ENCODE results near the gene CDC37L1.
A peak's percentile ranks its signal among the peaks of the same experiment; 100 is the strongest.

The CDC37L1 gene

DNA sequence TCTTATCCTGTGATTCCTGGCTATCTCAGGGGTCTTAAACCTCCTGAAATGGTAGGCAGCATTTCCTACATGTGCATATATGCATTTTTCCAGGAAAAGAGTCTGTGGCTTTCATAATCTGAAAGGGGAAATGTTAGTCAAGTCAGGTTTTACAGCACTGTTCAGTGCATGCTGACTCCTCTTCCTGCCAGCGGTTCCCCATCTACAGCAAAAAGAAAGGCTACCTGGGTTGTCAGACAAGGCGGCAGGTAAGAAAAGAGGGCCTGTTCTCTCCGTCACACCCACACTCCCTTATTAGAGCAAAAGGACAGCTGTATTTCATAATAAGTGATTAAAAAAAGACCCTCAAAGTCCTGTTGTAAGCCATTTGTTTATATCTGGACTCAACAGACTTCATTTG, 8.8 kb upstream of the CDC37L1 start:
- DNase-seq (ENCODE audit: low read depth): no peak
- H3K36me3 ChIP-seq (ENCODE audit: control insufficient read depth, insufficient read depth, low read length, severe bottlenecking): no peaks in the 10 kb centered on the region
- H3K4me1 ChIP-seq (ENCODE audit: control insufficient read depth, insufficient read depth, low read length): peaks cover 21% of the 10 kb centered on the region
- no peak overlapping the region for H3K4me3 ChIP-seq (ENCODE audit: low read length)
- H3K9me3 ChIP-seq (ENCODE audit: control insufficient read depth, low read length): no peaks in the 10 kb centered on the region
- H3K27me3 ChIP-seq (replicated peaks; ENCODE audit: control insufficient read depth, insufficient read depth, low read length): no peaks in the 10 kb centered on the region
- no peak overlapping the region for H3K9ac ChIP-seq (ENCODE audit: low read length)

DNA sequence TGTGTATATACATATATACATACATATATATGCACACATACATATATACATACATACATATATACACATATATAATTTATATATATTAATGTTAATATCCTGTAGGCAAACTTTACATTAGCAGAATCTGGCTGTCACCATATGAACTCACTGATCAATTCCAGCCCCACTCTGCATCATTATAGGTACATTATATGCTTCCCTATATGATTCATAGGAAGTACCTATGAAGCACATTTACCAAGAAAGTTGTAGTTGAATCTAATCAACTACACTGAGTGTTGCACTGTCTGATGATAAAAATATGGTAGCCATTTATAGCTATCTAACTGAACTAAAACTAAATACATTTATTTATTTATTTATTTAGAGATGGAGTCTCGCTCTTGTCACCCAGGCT, 7.6 kb upstream of the CDC37L1 start:
- DNase-seq (ENCODE audit: low read depth): no peak
- no peak overlapping the region for H3K4me3 ChIP-seq (ENCODE audit: low read length)
- H3K4me1 ChIP-seq (ENCODE audit: control insufficient read depth, insufficient read depth, low read length): peaks cover 13% of the 10 kb centered on the region
- H3K27me3 ChIP-seq (replicated peaks; ENCODE audit: control insufficient read depth, insufficient read depth, low read length): no peaks in the 10 kb centered on the region
- H3K9me3 ChIP-seq (ENCODE audit: control insufficient read depth, low read length): no peaks in the 10 kb centered on the region
- H3K36me3 ChIP-seq (ENCODE audit: control insufficient read depth, insufficient read depth, low read length, severe bottlenecking): no peaks in the 10 kb centered on the region
- H3K9ac ChIP-seq (ENCODE audit: low read length): no peak overlapping the region

DNA sequence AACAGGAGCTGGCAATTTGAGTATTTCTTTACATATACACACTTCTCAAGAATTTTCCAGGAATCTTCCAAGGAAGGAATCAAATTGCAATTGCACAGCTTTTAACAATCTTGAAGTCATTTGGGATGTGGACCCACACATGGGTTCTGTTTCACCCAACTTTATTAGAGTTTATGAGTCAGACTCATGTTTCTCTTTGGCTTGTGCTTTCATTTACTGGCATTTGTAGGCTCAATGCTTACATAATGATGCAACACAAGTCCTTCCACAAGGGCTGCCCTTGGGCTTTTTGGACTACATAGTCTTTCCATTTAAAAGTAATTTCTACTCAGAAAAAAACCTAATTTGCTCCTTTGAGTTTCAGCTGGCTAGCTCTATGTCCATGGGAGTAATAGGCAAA, 4.6 kb upstream of the CDC37L1 start:
- no peaks in the 10 kb centered on the region for H3K36me3 ChIP-seq (ENCODE audit: control insufficient read depth, insufficient read depth, low read length, severe bottlenecking)
- H3K4me3 ChIP-seq (ENCODE audit: low read length): peak overlapping the region; percentile 13
- no peaks in the 10 kb centered on the region for H3K9me3 ChIP-seq (ENCODE audit: control insufficient read depth, low read length)
- peaks cover 21% of the 10 kb centered on the region for H3K4me1 ChIP-seq (ENCODE audit: control insufficient read depth, insufficient read depth, low read length)
- H3K27me3 ChIP-seq (replicated peaks; ENCODE audit: control insufficient read depth, insufficient read depth, low read length): no peaks in the 10 kb centered on the region
- DNase-seq (ENCODE audit: low read depth): peak; percentile 95
- peak overlapping the region; percentile 5 for H3K9ac ChIP-seq (ENCODE audit: low read length)

DNA sequence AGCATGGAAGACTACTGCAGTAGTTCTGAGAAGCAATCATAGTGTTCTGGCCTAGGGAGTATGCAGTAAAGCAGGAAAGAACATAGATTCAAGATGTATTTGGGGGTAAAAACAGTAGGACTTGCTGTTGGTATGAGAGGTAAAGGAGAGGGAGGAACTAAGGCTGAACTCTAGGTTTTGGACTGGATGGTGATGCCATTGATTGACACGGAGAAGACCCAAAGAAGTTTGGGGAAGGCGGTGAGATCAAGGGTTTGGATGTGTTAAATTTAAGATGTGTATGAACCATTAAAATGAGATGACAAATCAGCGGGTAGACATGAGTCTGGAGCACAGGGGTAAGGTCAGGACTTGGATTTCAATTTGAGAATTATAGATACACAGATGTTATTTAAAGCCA, 2.0 kb upstream of the CDC37L1 start:
- H3K4me1 ChIP-seq (ENCODE audit: control insufficient read depth, insufficient read depth, low read length): peaks cover 30% of the 10 kb centered on the region
- DNase-seq (ENCODE audit: low read depth): no peak
- H3K4me3 ChIP-seq (ENCODE audit: low read length): no peak overlapping the region

DNA sequence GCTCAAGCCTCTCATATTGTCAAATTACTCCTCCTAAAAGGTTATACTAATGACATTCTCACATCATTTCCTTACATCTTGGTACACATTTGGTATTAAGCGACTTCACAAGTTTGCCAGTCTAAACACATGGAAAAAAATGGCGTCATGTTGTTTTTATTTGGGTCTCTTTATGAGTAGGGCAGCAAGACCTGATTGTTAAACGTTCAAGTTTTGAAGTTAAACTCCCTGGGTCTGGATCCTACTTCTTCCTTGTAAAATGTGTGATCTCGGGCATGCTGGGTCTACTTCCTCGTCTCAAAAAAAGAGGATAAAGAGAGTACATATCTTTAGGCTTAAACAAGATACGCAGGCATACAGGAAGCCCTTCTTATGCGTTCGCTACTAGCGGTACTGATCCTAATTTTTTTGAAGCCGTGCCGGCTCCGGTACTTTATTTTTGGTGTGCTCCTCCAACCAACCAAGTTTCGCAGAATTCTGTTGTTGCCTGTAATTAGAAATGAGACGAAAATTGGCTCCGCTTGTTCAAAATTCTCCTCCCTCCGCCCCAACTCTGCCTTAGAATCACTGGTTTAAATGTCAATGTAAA, 596 bp upstream of the CDC37L1 start:
- peak; percentile 66 for DNase-seq (ENCODE audit: low read depth)
- Histone ChIP-seq H3K36me3 (ENCODE audit: control insufficient read depth, insufficient read depth, low read length, severe bottlenecking) (no peaks in the 10 kb centered on the region), H3K9ac (ENCODE audit: low read length) (peak overlapping the region; percentile 97), H3K4me3 (ENCODE audit: low read length) (peak overlapping the region; percentile 94), H3K9me3 (ENCODE audit: control insufficient read depth, low read length) (no peaks in the 10 kb centered on the region), H3K27me3 (replicated peaks; ENCODE audit: control insufficient read depth, insufficient read depth, low read length) (no peaks in the 10 kb centered on the region), H3K4me1 (ENCODE audit: control insufficient read depth, insufficient read depth, low read length) (peaks cover 37% of the 10 kb centered on the region)

More for the DNA sequence above, 2.0 kb upstream of the CDC37L1 start:
- H3K9me3 ChIP-seq (ENCODE audit: control insufficient read depth, low read length): no peaks in the 10 kb centered on the region
- no peak overlapping the region for H3K9ac ChIP-seq (ENCODE audit: low read length)
- no peaks in the 10 kb centered on the region for H3K36me3 ChIP-seq (ENCODE audit: control insufficient read depth, insufficient read depth, low read length, severe bottlenecking)
- no peaks in the 10 kb centered on the region for H3K27me3 ChIP-seq (replicated peaks; ENCODE audit: control insufficient read depth, insufficient read depth, low read length)

DNA sequence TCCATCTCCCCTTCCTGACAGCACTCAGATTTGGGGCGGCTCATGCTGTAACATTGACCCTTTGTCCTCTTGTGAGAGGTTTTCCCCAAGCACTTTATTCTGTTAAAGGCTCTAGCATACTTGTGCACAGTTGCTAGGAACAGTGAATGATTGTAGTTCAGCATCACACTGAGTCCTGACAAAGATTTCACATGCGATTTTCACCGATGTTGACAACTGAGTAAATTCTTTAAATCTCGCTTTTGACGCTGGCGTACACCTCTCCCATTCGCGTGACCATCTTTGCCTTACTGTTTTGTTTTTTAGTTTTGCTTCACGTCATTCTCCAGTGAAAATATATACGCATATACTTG, 780 bp downstream of the CDC37L1 start:
- peak; percentile 47 for DNase-seq (ENCODE audit: low read depth)
- Histone ChIP-seq H3K27me3 (replicated peaks; ENCODE audit: control insufficient read depth, insufficient read depth, low read length) (no peaks in the 10 kb centered on the region), H3K9ac (ENCODE audit: low read length) (peak overlapping the region; percentile 97), H3K4me3 (ENCODE audit: low read length) (peak overlapping the region; percentile 94), H3K9me3 (ENCODE audit: control insufficient read depth, low read length) (no peaks in the 10 kb centered on the region), H3K36me3 (ENCODE audit: control insufficient read depth, insufficient read depth, low read length, severe bottlenecking) (peaks cover 7% of the 10 kb centered on the region), H3K4me1 (ENCODE audit: control insufficient read depth, insufficient read depth, low read length) (peaks cover 34% of the 10 kb centered on the region)

DNA sequence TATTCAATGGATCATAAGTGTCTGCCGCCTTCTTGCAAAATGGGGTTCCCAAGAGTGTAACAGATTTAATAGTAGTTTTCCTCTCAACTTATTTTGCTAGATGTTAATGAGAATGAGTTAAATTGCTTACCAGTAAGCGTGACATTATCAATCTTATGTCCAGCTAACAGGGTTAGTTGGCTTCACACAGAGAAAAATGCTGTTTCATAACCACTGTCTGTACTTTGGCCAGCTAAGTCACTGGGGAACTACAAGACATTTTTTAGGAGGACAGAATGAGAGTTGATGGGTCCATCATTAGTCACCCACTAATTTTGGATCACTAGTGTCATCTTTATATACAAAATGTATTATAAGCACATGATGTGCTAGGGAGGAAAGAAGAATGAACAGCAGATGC, 1.4 kb downstream of the CDC37L1 start:
- Histone ChIP-seq H3K9me3 (ENCODE audit: control insufficient read depth, low read length) (no peaks in the 10 kb centered on the region), H3K9ac (ENCODE audit: low read length) (peak overlapping the region; percentile 97), H3K27me3 (replicated peaks; ENCODE audit: control insufficient read depth, insufficient read depth, low read length) (no peaks in the 10 kb centered on the region), H3K4me1 (ENCODE audit: control insufficient read depth, insufficient read depth, low read length) (peaks cover 31% of the 10 kb centered on the region), H3K4me3 (ENCODE audit: low read length) (peak overlapping the region; percentile 94), H3K36me3 (ENCODE audit: control insufficient read depth, insufficient read depth, low read length, severe bottlenecking) (peaks cover 13% of the 10 kb centered on the region)
- DNase-seq (ENCODE audit: low read depth): peak; percentile 65

DNA sequence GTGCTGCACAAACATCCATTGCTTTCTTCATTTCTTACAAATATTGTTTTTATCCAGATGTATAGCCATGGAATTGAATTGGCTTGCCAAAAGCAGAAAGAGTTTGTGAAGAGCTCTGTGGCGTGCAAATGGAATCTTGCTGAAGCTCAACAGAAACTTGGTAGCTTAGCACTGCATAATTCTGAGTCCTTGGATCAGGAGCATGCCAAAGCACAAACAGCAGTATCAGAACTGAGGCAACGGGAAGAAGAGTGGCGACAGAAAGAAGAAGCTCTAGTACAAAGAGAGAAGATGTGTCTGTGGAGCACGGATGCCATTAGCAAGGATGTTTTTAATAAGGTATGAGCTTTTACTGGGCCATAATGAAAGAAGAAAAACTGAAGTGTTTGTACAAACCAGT, 5.5 kb downstream of the CDC37L1 start:
- no peak for DNase-seq (ENCODE audit: low read depth)
- peaks cover 22% of the 10 kb centered on the region for H3K36me3 ChIP-seq (ENCODE audit: control insufficient read depth, insufficient read depth, low read length, severe bottlenecking)
- H3K4me3 ChIP-seq (ENCODE audit: low read length): no peak overlapping the region
- H3K27me3 ChIP-seq (replicated peaks; ENCODE audit: control insufficient read depth, insufficient read depth, low read length): no peaks in the 10 kb centered on the region
- no peaks in the 10 kb centered on the region for H3K9me3 ChIP-seq (ENCODE audit: control insufficient read depth, low read length)
- no peak overlapping the region for H3K9ac ChIP-seq (ENCODE audit: low read length)
- H3K4me1 ChIP-seq (ENCODE audit: control insufficient read depth, insufficient read depth, low read length): peaks cover 56% of the 10 kb centered on the region

DNA sequence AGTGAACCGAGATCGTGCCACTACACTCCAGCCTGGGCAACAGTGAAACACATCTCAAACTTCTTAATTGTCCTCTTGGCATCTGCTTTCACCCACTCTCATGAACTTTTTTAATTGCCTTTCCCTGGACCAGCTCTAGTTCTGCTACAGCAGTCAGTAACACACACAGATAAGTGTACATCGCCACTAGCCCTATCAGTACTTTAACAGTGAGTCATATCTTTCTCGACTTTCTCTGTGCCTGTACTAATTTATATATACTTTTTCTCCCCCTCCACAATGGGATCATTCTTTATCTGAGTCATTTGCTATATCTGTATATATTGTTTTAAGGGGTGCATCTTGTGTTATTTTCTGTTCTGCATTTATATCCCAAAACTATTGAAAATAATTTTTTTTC, 6.7 kb downstream of the CDC37L1 start:
- H3K9ac ChIP-seq (ENCODE audit: low read length): no peak overlapping the region
- DNase-seq (ENCODE audit: low read depth): no peak
- no peak overlapping the region for H3K4me3 ChIP-seq (ENCODE audit: low read length)
- peaks cover 62% of the 10 kb centered on the region for H3K4me1 ChIP-seq (ENCODE audit: control insufficient read depth, insufficient read depth, low read length)
- peaks cover 30% of the 10 kb centered on the region for H3K36me3 ChIP-seq (ENCODE audit: control insufficient read depth, insufficient read depth, low read length, severe bottlenecking)
- no peaks in the 10 kb centered on the region for H3K9me3 ChIP-seq (ENCODE audit: control insufficient read depth, low read length)
- H3K27me3 ChIP-seq (replicated peaks; ENCODE audit: control insufficient read depth, insufficient read depth, low read length): no peaks in the 10 kb centered on the region

DNA sequence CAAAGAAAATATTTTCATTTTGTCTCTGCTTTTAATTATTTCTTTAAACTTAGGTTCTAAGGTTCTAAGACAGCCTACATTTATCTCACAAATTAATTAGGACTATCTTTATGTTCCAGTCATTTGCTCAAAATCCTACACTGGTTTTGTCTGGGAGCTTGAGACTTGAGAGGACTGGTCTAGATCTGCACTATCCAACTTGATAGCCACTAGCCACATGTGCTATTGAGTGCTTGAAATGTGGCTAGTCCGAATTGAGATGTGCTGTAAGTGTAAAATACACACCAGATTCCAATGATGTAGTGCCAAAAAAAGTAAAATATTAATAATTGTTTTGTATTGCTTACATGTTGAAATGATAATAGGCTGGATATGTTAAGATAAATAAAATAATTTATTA, 7.2 kb downstream of the CDC37L1 start:
- Histone ChIP-seq H3K36me3 (ENCODE audit: control insufficient read depth, insufficient read depth, low read length, severe bottlenecking) (peaks cover 33% of the 10 kb centered on the region), H3K4me3 (ENCODE audit: low read length) (peak overlapping the region; percentile 43), H3K4me1 (ENCODE audit: control insufficient read depth, insufficient read depth, low read length) (peaks cover 61% of the 10 kb centered on the region), H3K9me3 (ENCODE audit: control insufficient read depth, low read length) (no peaks in the 10 kb centered on the region), H3K9ac (ENCODE audit: low read length) (peak overlapping the region; percentile 20), H3K27me3 (replicated peaks; ENCODE audit: control insufficient read depth, insufficient read depth, low read length) (no peaks in the 10 kb centered on the region)
- DNase-seq (ENCODE audit: low read depth): no peak

DNA sequence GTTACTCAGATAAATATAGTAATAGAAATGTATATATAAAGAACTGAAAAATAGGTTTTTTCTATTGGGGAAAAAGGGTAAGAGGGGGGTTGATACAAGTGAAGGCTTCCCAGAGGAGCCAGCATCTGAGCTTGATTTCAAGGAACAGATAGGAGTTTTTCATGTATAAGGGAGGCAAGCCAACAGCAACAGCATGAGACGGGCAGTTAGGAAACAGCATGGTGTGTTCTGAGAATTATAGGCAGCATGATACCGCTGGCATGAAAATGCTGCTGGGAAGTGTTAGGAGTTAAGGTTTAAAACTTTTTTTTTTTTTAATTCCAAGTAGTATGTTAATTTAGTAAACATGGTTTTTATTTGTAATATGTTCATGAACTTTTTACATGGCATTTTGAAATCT, 9.7 kb downstream of the CDC37L1 start:
- Histone ChIP-seq H3K4me1 (ENCODE audit: control insufficient read depth, insufficient read depth, low read length) (peaks cover 57% of the 10 kb centered on the region), H3K27me3 (replicated peaks; ENCODE audit: control insufficient read depth, insufficient read depth, low read length) (no peaks in the 10 kb centered on the region), H3K9ac (ENCODE audit: low read length) (peak overlapping the region; percentile 10), H3K9me3 (ENCODE audit: control insufficient read depth, low read length) (no peaks in the 10 kb centered on the region), H3K36me3 (ENCODE audit: control insufficient read depth, insufficient read depth, low read length, severe bottlenecking) (peaks cover 43% of the 10 kb centered on the region), H3K4me3 (ENCODE audit: low read length) (no peak overlapping the region)
- DNase-seq (ENCODE audit: low read depth): no peak

DNA sequence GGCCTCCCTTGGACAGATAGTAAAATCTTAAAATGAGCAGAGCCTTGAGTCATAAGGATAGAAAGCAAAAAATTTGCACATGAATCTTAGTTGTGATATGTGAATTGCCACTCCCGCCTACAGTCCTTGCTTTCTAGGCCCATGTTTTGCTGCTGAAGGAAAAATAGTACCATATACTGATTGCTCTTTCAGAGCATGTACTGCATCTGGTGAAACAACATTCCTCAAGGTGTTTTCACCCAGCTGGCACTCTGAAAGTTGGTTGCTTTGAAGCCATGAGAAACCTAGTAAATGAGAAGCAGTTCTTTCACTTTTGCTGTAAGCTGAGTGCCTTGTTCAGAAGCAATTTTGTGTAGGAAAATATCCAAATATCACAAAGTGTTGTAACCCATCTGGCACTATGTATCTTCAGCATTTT, 10.3 kb downstream of the CDC37L1 start:
- H3K4me3 ChIP-seq (ENCODE audit: low read length): peak overlapping the region; percentile 14
- H3K36me3 ChIP-seq (ENCODE audit: control insufficient read depth, insufficient read depth, low read length, severe bottlenecking): peaks cover 47% of the 10 kb centered on the region
- peak; percentile 18 for DNase-seq (ENCODE audit: low read depth)
- H3K27me3 ChIP-seq (replicated peaks; ENCODE audit: control insufficient read depth, insufficient read depth, low read length): no peaks in the 10 kb centered on the region
- H3K9ac ChIP-seq (ENCODE audit: low read length): peak overlapping the region; percentile 39
- H3K9me3 ChIP-seq (ENCODE audit: control insufficient read depth, low read length): no peaks in the 10 kb centered on the region
- H3K4me1 ChIP-seq (ENCODE audit: control insufficient read depth, insufficient read depth, low read length): peaks cover 51% of the 10 kb centered on the region

All from adipocyte (in vitro differentiated cells).